H1 (cell line): Measurements from ENCODE around the gene SRSF1. TPM values are rescaled to one million over a fixed set of nuclear protein-coding genes. Genes with fewer than 3 reads are reported as not detected.

Experiments used
- BACH1 ChIP-seq: IDR thresholded peaks from 2 replicates; pipeline ENCODE4 v1.6.1; 2012; ENCODE audit warnings: low read length, improper control_type of control experiment
- CHD2 ChIP-seq: IDR thresholded peaks from 2 replicates; pipeline ENCODE4 v1.6.1; 2012; ENCODE audit warnings: low read length, improper control_type of control experiment
- GTF2F1 ChIP-seq: IDR thresholded peaks from 2 replicates; pipeline ENCODE4 v1.6.1; 2012; ENCODE audit warnings: low read depth, low read length, improper control_type of control experiment, borderline replicate concordance
- HDAC2 ChIP-seq, 2 experiments: fragments of 300-600 bp in 1 of 2; sonication (generic) in 1 of 2; IDR thresholded peaks; 2 replicates each; pipeline ENCODE4 v1.6.1; 2011 to 2012; ENCODE audit warnings: low read depth in 2 of 2, low read length in 2 of 2, mild to moderate bottlenecking in 2 of 2, moderate library complexity in 2 of 2, borderline replicate concordance in 1 of 2, inconsistent platforms in 1 of 2
- polyA plus RNA-seq, 7 experiments: library from polyadenylated mRNA; depleted of rRNA in 3 of 7; stranded (reverse) in 5 of 7; unstranded in 2 of 7; fragments of >200 nt in 5 of 7; fragments of 200-250 nt in 2 of 7; gene quantifications; 1 replicate in 5 of 7; 2 replicates in 1 of 7; 4 replicates in 1 of 7; pipeline versions ENCODE4 v1.2.1 to v1.2.3, GENCODE V29; 2011 to 2013; ENCODE audit warnings: missing spikeins in 2 of 7, mixed read lengths in 2 of 7
- total RNA-seq: library from RNA; stranded (reverse); fragmentation: NEBNext Ultra II Directional; extraction: Animal tissue kit (Norgen Biotek cat#: 25700); gene quantifications from 2 replicates; pipeline ENCODE4 v1.2.1, GENCODE V29; 2021

Gene SRSF1
- total and polyA plus RNA-seq, 2 of the 8 experiments (the other 6 are each of a cell fraction or from before 2014, with no cell fraction given) = 149 to 429 TPM

- no peak for TF ChIP-seq HDAC2 (IDR thresholded peaks at IDR 0.05; ENCODE audit: borderline replicate concordance in 1 of 2, low read depth in 2 of 2, low read length in 2 of 2)
- TF ChIP-seq CHD2 = no peak
- TF ChIP-seq GTF2F1 = no peak
- TF ChIP-seq BACH1 = no peak
Observed at GRCh38 chr17:57976594-57976993, 30.5 kb downstream of the SRSF1 start (continued).
